IMR-90 (cell line): ENCODE results near the gene PCDHGB5. TPM values are rescaled to one million over a fixed set of nuclear protein-coding genes. Genes with fewer than 3 reads are reported as not detected.

Experiments used
- ATAC-seq: fragments of 200-7000 bp; cut with Tn5 transposase; 2 replicates; pipeline ENCODE4 v1.9.1; 2020; ENCODE audit warnings: low read depth, mild to moderate bottlenecking, moderate library complexity
- BruUV-seq: library from RNA; stranded (reverse); fragments of 400-500 nt; replicated peaks from 2 replicates; lab custom pipeline; 2021; lab: Mats Ljungman, UMichigan
- CTCF ChIA-PET: fragments of 300-600 bp; formaldehyde crosslinking; extraction: SDS; loops from one replicate; lab custom pipeline; 2021; ENCODE audit warnings: antibody characterized with exemption; lab: Yijun Ruan, JAX
- POLR2A ChIA-PET: fragments of 300-600 bp; sonication (Branson Sonifier 250); formaldehyde crosslinking; loops from one replicate; lab custom pipeline; 2022; ENCODE audit warnings: antibody characterized with exemption; ENCODE audit not compliant: unreplicated experiment; lab: Charles Lee
- DNase-seq: peaks from one replicate; pipeline ENCODE4 v3.0.0; 2013
- H2AFZ ChIP-seq: replicated peaks from 2 replicates; pipeline ENCODE3; 2013; ENCODE audit warnings: low read length, mild to moderate bottlenecking; ENCODE audit not compliant: poor library complexity
- H2AK5ac ChIP-seq: 2 replicates; pipeline ENCODE4 v1.6.1; 2013; ENCODE audit warnings: low read depth, low read length, inconsistent platforms
- H2AK9ac ChIP-seq: replicated peaks from 2 replicates; pipeline ENCODE3; 2013; ENCODE audit warnings: mild to moderate bottlenecking, low read depth, low read length, moderate library complexity; ENCODE audit not compliant: poor library complexity
- H2BK120ac ChIP-seq: 2 replicates; pipeline ENCODE4 v1.6.1; 2013; ENCODE audit warnings: low read depth, low read length, inconsistent platforms
- H2BK15ac ChIP-seq: 3 replicates; pipeline ENCODE4 v1.6.1; 2013; ENCODE audit warnings: low read depth, low read length, inconsistent platforms
- H2BK20ac ChIP-seq: 2 replicates; pipeline ENCODE4 v1.6.1; 2013; ENCODE audit warnings: low read depth, mild to moderate bottlenecking, inconsistent platforms, low read length, moderate library complexity
- H2BK5ac ChIP-seq: 2 replicates; pipeline ENCODE4 v1.6.1; 2013; ENCODE audit warnings: mild to moderate bottlenecking, low read depth, low read length, inconsistent platforms; ENCODE audit not compliant: poor library complexity, severe bottlenecking
- H3K14ac ChIP-seq: replicated peaks from 2 replicates; pipeline ENCODE4 v1.6.1; 2013; ENCODE audit warnings: low read depth, low read length, inconsistent platforms
- H3K18ac ChIP-seq: 2 replicates; pipeline ENCODE4 v1.6.1; 2013; ENCODE audit warnings: low read depth, low read length, control low read depth
- H3K23ac ChIP-seq: 2 replicates; pipeline ENCODE4 v1.6.1; 2013; ENCODE audit warnings: low read depth, low read length, inconsistent platforms
- H3K27ac ChIP-seq: 2 replicates; pipeline ENCODE4 v1.5.1; 2013; ENCODE audit warnings: mild to moderate bottlenecking, control low read depth, low read length; ENCODE audit not compliant: insufficient read depth
- H3K27me3 ChIP-seq: 2 replicates; pipeline ENCODE4 v1.6.1; 2013; ENCODE audit warnings: low read length; ENCODE audit not compliant: control insufficient read depth, insufficient read depth
- H3K36me3 ChIP-seq: 2 replicates; pipeline ENCODE4 v1.6.1; 2013; ENCODE audit warnings: low read length, mixed read lengths; ENCODE audit not compliant: control insufficient read depth, insufficient read depth
- H3K4ac ChIP-seq: 2 replicates; pipeline ENCODE4 v1.6.1; 2013; ENCODE audit warnings: low read depth, low read length, inconsistent platforms
- H3K4me1 ChIP-seq: 2 replicates; pipeline ENCODE4 v1.6.1; 2013; ENCODE audit warnings: low read length, mixed read lengths; ENCODE audit not compliant: control insufficient read depth, insufficient read depth
- H3K4me2 ChIP-seq: 2 replicates; pipeline ENCODE4 v1.6.1; 2013; ENCODE audit warnings: low read depth, mild to moderate bottlenecking, control low read depth, low read length, moderate library complexity
- H3K4me3 ChIP-seq: 2 replicates; pipeline ENCODE4 v1.5.1; 2013; ENCODE audit warnings: low read depth, mild to moderate bottlenecking, control low read depth, low read length, moderate library complexity; ENCODE audit not compliant: insufficient read depth
- H3K56ac ChIP-seq: 2 replicates; pipeline ENCODE4 v1.6.1; 2013; ENCODE audit warnings: low read length, inconsistent platforms; ENCODE audit not compliant: insufficient read depth; ENCODE audit errors: extremely low read depth
- H3K79me1 ChIP-seq, 2 experiments: 2 replicates each; pipeline ENCODE4 v1.6.1; 2013; ENCODE audit warnings: low read length in 2 of 2, inconsistent platforms in 1 of 2, low read depth in 1 of 2
- H3K9ac ChIP-seq: 2 replicates; pipeline ENCODE4 v1.6.1; 2013; ENCODE audit warnings: low read depth, low read length, control low read depth
- H3K9me1 ChIP-seq: 2 replicates; pipeline ENCODE4 v1.6.1; 2013; ENCODE audit warnings: low read length, inconsistent platforms; ENCODE audit not compliant: insufficient read depth
- H3K9me3 ChIP-seq: 2 replicates; pipeline ENCODE4 v1.6.1; 2013; ENCODE audit warnings: low read length; ENCODE audit not compliant: control insufficient read depth, insufficient read depth
- H4K20me1 ChIP-seq: 2 replicates; pipeline ENCODE4 v1.6.1; 2013; ENCODE audit warnings: low read length, inconsistent platforms; ENCODE audit not compliant: insufficient read depth
- H4K5ac ChIP-seq: 2 replicates; pipeline ENCODE4 v1.6.1; 2013; ENCODE audit warnings: mild to moderate bottlenecking, low read depth, low read length, control low read depth
- H4K8ac ChIP-seq, 2 experiments: 2 replicates each; pipeline ENCODE4 v1.6.1; 2013; ENCODE audit warnings: low read depth in 2 of 2, low read length in 2 of 2, control low read depth in 1 of 2, inconsistent platforms in 1 of 2
- H4K91ac ChIP-seq: 2 replicates; pipeline ENCODE4 v1.6.1; 2013; ENCODE audit warnings: low read depth, low read length, inconsistent platforms; ENCODE audit not compliant: insufficient read depth
- BHLHE40 ChIP-seq: fragments of 150-350 bp; IDR thresholded peaks from 2 replicates; pipeline ENCODE4 v1.6.1; 2016; ENCODE audit warnings: mild to moderate bottlenecking, low read depth, low read length
- RAD21 ChIP-seq: IDR thresholded peaks from 2 replicates; pipeline ENCODE4 v1.6.1; 2012; ENCODE audit warnings: low read length, improper control_type of control experiment
- RFX5 ChIP-seq: IDR thresholded peaks from 2 replicates; pipeline ENCODE4 v1.8.0; 2012; ENCODE audit warnings: low read depth, mild to moderate bottlenecking, low read length, moderate library complexity
- SMC3 ChIP-seq: fragments of 150-350 bp; IDR thresholded peaks from 2 replicates; pipeline ENCODE4 v1.6.1; 2016; ENCODE audit warnings: low read depth, mild to moderate bottlenecking, antibody characterized with exemption, low read length, moderate library complexity
- WGBS, 2 experiments: methylation state at CpG; one replicate each; pipeline versions ENCODE4 v1.1.5 to v1.1.7; 2013; ENCODE audit warnings: missing lambda C conversion rate in 2 of 2; ENCODE audit not compliant: insufficient read length in 1 of 2; ENCODE audit errors: extremely low coverage in 2 of 2; 5-methylcytosine and 5-hydroxymethylcytosine counted together
- dilution Hi-C: fragments of 300-500 bp; cut with HindIII; formaldehyde crosslinking; loops from one replicate; pipeline ENCODE4 v1.14.3; 2018; ENCODE audit warnings: low sequenced_read_pairs; ENCODE audit not compliant: unreplicated experiment
- in situ Hi-C: fragments of 300-500 bp; cut with MboI; formaldehyde crosslinking; loops from 3 replicates; pipeline ENCODE4 v1.14.3; 2019; ENCODE audit warnings: low sequenced_read_pairs, inconsistent platforms, mixed read lengths
- intact Hi-C: fragments of 100-400 bp; cut with micrococcal nuclease; formaldehyde crosslinking; loops from 2 replicates; pipeline ENCODE4 v1.10.0; 2022
- polyA plus RNA-seq, 3 experiments: library from polyadenylated mRNA; depleted of rRNA; stranded (reverse); fragments of >200 nt; gene quantifications; 2 replicates each; pipeline ENCODE4 v1.2.3, GENCODE V29; 2012; ENCODE audit warnings: low replicate concordance in 1 of 3
- total RNA-seq: library from RNA; depleted of rRNA; stranded (reverse); fragments of >200 nt; gene quantifications from 2 replicates; pipeline ENCODE4 v1.2.3, GENCODE V29; 2012
- TF ChIP-seq, protein P1 (sequence below): conservative IDR thresholded peaks from 2 replicates; pipeline ENCODE4 v1.5.1; 2012; ENCODE audit warnings: mild to moderate bottlenecking, low read depth, low read length, improper control_type of control experiment

The PCDHGB5 gene
- total and polyA plus RNA-seq, 2 of the 4 experiments (the other 2 are of a cell fraction): 17.2 to 20.0 TPM

GRCh38 chr5:141349917-141350619 lies 47.7 kb upstream of the PCDHGB5 start, which contains the start of gene PCDHGB1:
Gene PCDHGB1, plus strand, starts transcription at chr5:141350099. Its CDS starts 162 bp downstream, at chr5:141350261.
- intact Hi-C loops: no loop called here
- Histone ChIP-seq H3K18ac (no peak within 1 kb of the TSS), H2AK5ac (no peak within 1 kb of the TSS), H4K20me1 (no peaks in the 10 kb centered on the region), H3K23ac (no peak within 1 kb of the TSS), H3K79me1 (no peaks in the 10 kb centered on the region), H3K4me2 (peak within 1 kb of the TSS; percentile 45; the same call in 1 of the 2 replicates), H4K8ac (peak within 1 kb of the TSS; percentile 0 to 20; a peak in 1 of 4 replicates), H3K9me1 (no peaks in the 10 kb centered on the region), H3K27ac (no peak within 1 kb of the TSS), H2BK5ac (no peak within 1 kb of the TSS), H3K36me3 (peaks cover 3% of the 10 kb centered on the region; the same call in 1 of the 2 replicates), H2AK9ac (no peak within 1 kb of the TSS), H3K4ac (no peak within 1 kb of the TSS), H3K9ac (peak within 1 kb of the TSS; percentile 28), H3K4me1 (no peaks in the 10 kb centered on the region), H3K9me3 (peaks cover 33% of the 10 kb centered on the region), H2AFZ (peak within 1 kb of the TSS; percentile 77), H4K91ac (no peak within 1 kb of the TSS), H2BK20ac (no peak within 1 kb of the TSS), H3K27me3 (no peaks in the 10 kb centered on the region), H4K5ac (0 out of 2 replicates have a peak within 1 kb of the TSS, but pooled peaks have one; percentile 4), H3K56ac (no peak within 1 kb of the TSS; the same call in 1 of the 2 replicates), H3K4me3 (peak within 1 kb of the TSS; percentile 55), H3K14ac (no peak within 1 kb of the TSS), H2BK15ac (no peak within 1 kb of the TSS), H2BK120ac (no peak within 1 kb of the TSS)
- dilution Hi-C loops: no loop called here
- in situ Hi-C loops: no loop called here
- DNase-seq (peak; percentile 71), ATAC-seq (peak; percentile 94)
- TSS peak; percentile 43 for BruUV-seq
- CTCF ChIA-PET: interaction anchor here (0.8 kb wide), 1 partner anchor 207 kb away, joined by 4 read pairs; no protein-coding TSS in a partner anchor
- TF ChIP-seq RAD21: peak; percentile 57
- peak; percentile 37 for TF ChIP-seq SMC3
- TF ChIP-seq BHLHE40: peak; percentile 15; the same call in 1 of the 2 replicates
- no peak for TF ChIP-seq RFX5
- TF ChIP-seq, protein P1, sequence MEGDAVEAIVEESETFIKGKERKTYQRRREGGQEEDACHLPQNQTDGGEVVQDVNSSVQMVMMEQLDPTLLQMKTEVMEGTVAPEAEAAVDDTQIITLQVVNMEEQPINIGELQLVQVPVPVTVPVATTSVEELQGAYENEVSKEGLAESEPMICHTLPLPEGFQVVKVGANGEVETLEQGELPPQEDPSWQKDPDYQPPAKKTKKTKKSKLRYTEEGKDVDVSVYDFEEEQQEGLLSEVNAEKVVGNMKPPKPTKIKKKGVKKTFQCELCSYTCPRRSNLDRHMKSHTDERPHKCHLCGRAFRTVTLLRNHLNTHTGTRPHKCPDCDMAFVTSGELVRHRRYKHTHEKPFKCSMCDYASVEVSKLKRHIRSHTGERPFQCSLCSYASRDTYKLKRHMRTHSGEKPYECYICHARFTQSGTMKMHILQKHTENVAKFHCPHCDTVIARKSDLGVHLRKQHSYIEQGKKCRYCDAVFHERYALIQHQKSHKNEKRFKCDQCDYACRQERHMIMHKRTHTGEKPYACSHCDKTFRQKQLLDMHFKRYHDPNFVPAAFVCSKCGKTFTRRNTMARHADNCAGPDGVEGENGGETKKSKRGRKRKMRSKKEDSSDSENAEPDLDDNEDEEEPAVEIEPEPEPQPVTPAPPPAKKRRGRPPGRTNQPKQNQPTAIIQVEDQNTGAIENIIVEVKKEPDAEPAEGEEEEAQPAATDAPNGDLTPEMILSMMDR: peak; percentile 61
- POLR2A ChIA-PET: no interaction called here
- 27 to 100% methylated on average over 3 to 13 of the region's 29 CpGs for WGBS, 2 experiments
